GM12864 (cell line): Measurements from ENCODE around the gene PRDM8.

ENCODE experiments used
- DNase-seq: peaks from one replicate; pipeline ENCODE4 v3.0.0-alpha.2; 2011; ENCODE audit warnings: low read depth
- H3K4me3 ChIP-seq: 2 replicates; pipeline ENCODE4 v1.5.1; 2011; ENCODE audit warnings: mild to moderate bottlenecking, low read depth, low read length, control low read depth
- TF ChIP-seq, protein P1 (sequence below): IDR thresholded peaks from 2 replicates; pipeline ENCODE4 v1.5.1; 2011; ENCODE audit warnings: low read depth, mild to moderate bottlenecking, moderate library complexity, low read length, control low read depth, inconsistent platforms; ENCODE audit errors: missing control alignments

Gene PRDM8

DNA sequence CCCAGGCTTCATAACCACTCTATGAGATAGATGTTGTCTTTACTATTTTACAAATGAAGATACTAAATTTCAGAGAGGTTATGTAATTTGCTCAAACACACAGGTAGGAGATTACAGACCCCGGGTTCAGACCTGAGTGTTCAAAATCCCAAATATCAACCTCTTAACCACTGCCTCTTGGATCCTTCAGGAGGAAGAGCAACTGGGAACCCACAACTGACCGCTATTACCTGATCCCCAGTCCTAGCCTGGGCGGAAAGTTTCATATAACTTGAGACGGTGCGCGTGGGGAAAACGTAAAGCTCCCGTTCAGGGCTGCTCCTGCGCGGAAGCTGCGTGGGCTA is 8.9 kb upstream of the PRDM8 start:
- no peak for DNase-seq
- no peak overlapping the region for H3K4me3 ChIP-seq
- TF ChIP-seq, protein P1, sequence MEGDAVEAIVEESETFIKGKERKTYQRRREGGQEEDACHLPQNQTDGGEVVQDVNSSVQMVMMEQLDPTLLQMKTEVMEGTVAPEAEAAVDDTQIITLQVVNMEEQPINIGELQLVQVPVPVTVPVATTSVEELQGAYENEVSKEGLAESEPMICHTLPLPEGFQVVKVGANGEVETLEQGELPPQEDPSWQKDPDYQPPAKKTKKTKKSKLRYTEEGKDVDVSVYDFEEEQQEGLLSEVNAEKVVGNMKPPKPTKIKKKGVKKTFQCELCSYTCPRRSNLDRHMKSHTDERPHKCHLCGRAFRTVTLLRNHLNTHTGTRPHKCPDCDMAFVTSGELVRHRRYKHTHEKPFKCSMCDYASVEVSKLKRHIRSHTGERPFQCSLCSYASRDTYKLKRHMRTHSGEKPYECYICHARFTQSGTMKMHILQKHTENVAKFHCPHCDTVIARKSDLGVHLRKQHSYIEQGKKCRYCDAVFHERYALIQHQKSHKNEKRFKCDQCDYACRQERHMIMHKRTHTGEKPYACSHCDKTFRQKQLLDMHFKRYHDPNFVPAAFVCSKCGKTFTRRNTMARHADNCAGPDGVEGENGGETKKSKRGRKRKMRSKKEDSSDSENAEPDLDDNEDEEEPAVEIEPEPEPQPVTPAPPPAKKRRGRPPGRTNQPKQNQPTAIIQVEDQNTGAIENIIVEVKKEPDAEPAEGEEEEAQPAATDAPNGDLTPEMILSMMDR: no peak

DNA sequence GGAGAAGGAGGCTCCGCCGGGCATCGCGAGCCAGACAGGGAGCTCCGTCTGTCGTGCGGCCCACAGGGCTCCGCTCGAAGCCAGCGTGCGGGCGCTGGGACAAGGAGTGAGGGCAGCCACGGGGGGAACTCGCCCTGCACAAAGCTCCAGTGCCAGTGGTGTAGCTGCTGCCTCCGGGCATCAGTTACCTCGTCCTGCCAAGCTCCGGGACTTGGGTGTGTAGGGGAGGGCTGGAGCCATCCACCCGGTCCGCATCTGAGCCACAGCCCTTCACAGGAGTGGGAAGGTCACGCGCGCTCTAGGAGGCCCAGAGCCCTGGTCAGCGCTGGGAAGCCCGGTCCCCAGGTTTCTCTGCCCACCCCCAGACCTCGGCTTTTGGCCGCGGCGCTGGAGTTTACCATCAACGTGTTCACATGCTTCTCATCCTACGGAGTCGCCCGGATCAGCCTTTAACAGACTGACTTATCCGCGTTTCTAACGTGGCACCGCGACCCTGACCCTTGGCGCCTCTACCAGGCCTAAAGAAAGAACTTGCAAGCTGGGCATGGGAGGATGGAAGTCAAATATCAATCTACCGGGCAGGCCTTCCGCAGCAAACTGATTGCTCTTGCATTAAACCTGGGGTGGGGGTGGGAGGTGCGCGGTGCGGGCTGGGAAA is 8.4 kb upstream of the PRDM8 start:
- TF ChIP-seq, protein P1: no peak
- no peak overlapping the region for H3K4me3 ChIP-seq
- DNase-seq: no peak

DNA sequence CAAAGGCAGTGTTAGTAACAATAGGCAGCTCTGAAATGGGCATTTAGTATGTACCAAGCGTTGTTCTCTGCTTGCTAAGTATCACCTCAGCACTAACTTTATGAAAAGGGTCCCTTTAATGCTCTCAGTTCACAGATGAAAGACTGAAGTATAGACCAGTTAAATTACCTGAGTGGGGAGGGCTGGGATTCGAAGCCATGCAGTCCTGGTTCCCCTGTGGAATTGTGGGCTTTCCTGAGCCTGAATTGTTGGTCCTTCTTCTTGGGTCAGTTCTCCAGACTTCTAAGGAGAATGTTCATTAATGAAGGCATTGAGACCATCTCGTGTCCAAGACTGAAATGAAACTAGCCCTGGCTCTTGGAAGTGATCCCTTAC is 7.7 kb upstream of the PRDM8 start:
- TF ChIP-seq, protein P1: no peak
- no peak overlapping the region for H3K4me3 ChIP-seq
- no peak for DNase-seq

DNA sequence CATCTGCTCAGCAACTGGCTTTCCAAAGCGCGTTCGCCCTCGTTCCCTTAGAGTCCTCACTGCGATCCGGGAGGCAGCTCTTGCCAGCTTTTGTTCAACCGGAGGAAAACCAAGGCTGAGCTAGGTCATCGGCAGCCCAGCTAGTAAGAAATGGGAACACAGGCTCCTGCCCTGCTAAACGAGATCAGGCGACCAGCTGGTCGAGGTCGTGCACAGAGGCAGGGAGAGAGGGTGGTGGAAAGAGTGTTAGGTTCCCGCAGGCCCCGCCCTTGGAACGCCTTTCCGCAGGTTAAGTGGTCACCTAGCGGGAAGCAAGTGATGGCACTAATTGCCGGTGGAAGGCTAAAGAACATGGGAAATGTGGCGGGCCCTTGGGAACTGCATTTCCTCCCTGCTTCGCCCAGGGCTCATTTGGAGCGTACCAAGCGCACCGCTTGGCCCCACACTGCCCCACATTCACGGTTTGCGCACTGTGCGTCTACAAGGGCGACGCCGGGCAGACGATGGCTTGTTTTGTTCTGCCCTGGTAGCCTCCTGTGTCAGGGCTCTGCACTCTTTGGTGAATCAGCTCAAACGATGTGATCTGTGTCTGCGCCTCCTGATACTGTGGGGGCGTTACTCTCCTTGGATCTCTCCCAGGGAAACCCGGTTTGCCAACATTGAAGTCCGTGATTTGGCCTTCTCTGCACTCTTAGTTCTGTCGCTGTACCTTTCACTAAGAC is 7.2 kb upstream of the PRDM8 start:
- TF ChIP-seq, protein P1: no peak
- DNase-seq: no peak
- H3K4me3 ChIP-seq: no peak overlapping the region

DNA sequence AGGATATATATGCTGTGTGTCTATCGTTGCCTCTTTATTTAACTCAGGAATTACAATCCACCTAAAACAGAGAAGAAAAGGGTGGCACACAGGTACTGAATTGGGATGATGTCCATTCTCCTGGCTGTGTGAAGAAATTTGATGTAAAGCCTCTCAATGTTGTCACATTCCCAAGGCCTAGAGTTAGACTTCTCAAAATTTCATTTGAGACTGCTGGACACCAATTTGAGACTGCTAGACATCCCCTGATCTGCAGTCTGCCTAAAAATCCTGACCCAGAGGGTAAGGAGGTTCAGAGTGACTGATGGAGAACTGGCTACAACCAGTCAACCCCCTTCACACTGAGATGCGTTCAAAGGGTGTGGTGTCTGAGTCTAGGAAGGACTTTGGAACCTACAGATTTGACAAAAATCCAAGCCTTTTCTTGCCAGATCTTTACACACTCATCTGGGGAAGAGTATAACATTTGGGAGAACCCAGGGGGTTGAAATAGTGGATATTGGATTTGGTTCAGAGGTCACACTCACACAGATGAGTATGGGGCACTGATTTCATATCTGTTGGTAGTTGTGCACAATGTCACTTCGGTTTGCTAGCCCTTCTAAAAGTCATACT is 4.9 kb upstream of the PRDM8 start:
- H3K4me3 ChIP-seq: no peak overlapping the region
- no peak for DNase-seq
- TF ChIP-seq, protein P1: no peak

DNA sequence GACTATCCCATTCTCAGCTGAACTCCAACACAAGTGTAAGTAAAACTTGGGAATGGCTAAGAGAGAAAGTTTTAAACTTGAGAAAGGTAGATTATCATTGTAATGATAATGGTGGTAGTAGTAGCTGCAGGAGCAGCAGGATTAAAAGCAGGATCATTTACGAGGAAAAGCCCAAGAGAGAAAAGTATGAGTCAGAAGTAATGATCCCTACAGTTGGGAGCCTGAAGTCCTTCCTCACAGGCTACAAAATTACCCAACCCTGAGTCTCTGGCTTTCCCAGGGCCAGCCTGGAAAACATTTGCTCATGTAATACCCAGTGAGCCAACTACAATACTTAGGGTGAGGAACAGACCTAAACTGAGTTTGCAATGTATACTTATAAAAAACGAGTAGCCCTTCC is 4.4 kb upstream of the PRDM8 start:
- no peak overlapping the region for H3K4me3 ChIP-seq
- TF ChIP-seq, protein P1: no peak
- DNase-seq: no peak
